DMS153 treated with DMSO at 0.1 percent for 48 hours (cell line): ENCODE data around the gene TFDP2.
"Not testable (repeated sequence)": the region's sequence is repeated elsewhere in the genome, so short reads cannot be mapped to it uniquely, and the experiment has no call there.

Experiments used
- DNase-seq: peaks from one replicate; lab custom pipeline; 2025; ENCODE audit not compliant: unreplicated experiment; lab: John Stamatoyannopoulos, UW

The TFDP2 gene

GRCh38 chr3:141929341-141929995 lies 219.9 kb downstream of the TFDP2 start:
- DNase-seq, result no peak

GRCh38 chr3:141928631-141929270 lies 220.6 kb downstream of the TFDP2 start:
- DNase-seq, result no peak

- no peak for DNase-seq
These were observed 222.4 kb downstream of the TFDP2 start for GRCh38 chr3:141926929-141927328.

DNA sequence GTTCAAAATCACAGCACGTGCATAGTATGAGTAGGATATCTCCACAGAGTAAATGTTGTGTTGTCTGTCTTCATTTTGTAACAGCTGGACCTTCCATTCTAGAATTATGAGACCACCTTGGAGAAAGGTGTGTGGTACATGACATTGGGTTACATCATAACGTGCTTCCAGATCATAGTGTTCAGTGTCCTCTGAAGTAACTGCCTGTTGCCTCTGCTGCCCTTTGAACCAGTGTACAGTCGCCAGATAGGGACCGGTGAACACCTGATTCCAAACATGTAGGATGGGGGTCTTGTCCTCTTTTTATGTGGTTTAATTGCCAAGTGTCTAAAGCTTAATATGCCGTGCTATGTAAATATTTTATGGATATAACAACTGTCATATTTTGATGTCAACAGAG lies 223.7 kb downstream of the TFDP2 start:
- not testable (repeated sequence) for DNase-seq

DNA sequence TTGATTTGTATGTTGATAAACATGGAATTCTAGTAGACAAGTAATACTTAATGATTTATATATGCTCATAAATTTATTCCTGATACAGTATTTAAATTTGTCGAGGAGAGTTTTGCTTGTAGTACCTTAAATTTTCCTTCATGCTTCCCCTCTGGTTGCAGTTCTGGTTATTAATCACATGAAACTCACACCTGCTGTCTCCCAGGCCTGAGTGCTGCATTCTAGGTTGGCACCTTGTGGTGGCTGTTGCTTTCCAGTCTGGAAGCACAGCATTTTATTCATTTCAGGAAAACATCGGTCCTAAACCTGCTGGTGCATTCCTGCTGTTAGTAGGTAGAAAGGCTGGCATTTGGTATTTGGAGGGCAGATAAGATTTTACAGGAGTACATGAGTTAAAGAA lies 228.0 kb downstream of the TFDP2 start:
- no peak for DNase-seq

- no peak for DNase-seq
These were observed 228.6 kb downstream of the TFDP2 start for GRCh38 chr3:141920701-141921100.

GRCh38 chr3:141915766-141916165 lies 233.6 kb downstream of the TFDP2 start:
- DNase-seq, result no peak

GRCh38 chr3:141915016-141915415 lies 234.3 kb downstream of the TFDP2 start:
- no peak for DNase-seq

GRCh38 chr3:141914311-141914710 lies 235.0 kb downstream of the TFDP2 start:
- no peak for DNase-seq

DNA sequence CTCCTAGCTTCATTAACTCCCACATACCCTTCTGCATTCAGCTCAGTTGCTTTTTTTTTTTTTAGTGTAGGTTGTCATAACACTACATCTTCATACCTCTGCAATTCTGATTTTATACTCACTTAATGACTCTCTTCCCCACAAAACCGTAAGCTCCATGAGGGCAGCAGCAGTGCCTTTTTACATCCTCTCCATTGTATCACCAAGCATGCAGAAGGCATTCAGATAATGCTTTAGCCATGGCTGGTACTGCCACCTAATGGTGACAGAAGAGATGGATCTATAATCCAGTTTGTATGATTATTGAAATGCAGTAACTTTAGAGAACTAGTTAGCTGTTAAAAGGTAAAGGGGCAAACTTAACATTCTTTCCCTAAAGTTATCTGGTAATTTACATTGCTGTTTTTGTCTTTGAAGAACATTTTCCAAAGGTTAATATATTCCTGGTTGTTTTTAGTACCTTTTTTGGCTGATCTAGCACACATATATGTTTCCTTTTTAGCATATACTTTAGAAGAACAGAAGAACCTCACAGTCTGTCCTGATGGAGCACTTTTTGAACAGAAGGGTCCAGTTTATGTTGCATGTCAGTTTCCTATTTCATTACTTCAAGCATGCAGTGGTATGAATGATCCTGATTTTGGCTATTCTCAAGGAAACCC lies 236.1 kb downstream of the TFDP2 start:
- DNase-seq, result no peak

DNA sequence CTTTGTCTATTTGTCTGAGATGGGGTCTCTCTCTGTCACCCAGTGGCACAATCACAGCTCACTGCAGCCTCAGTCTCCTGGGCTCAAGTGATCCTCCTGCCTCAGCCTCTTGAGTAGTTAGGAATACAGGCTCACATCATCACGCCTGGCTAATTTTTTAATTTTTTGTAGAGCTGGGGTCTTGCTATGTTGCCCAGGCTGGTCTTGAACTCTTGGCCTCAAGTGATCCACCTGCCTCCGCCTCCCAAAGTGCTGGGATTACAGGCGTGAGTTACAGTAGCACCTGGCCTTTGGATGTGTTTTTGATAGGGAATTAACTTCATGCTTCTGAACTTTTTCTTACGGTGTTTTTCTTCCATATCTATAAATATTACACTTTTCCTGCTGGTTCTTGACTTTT lies 239.4 kb downstream of the TFDP2 start:
- not testable (repeated sequence) for DNase-seq

DNA sequence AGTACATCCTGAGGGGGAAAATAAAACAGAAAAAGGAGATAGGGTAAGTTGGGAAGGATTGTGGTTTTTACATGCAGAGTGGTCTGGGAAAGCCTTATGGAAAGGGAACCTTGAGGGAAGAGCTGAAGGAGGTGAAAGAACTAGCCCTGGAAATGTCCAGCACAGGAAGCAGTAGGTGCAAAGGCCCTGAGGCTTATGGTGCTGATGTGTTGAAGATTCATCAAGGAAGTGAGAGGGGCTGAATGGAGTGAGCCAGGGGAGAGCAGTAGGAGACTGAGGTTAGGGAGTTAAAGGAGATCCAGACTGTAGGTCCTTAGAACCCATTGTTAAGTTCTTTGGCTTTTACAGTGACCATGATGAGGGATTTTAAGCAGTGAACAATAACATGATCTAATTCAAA lies 239.9 kb downstream of the TFDP2 start:
- no peak for DNase-seq

DNA sequence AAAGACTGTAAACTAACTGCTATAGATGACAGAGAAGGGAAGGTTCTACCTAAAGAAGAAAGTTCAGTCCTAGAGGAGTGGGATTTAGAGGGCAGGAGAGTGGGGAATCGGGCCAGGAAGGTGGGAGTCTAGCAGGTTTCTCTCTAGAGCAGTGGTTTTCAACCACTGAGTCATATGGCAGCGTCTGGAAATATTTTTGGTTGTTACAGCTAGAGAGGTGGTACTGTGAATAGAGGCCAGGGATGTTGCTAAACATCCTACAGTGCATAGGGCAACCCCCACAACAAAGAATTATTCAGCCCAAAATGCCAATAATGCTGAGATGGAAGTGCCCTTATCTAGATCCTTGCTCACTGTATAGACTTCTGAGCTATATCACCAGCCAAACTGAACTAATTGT lies 244.2 kb downstream of the TFDP2 start:
- DNase-seq, result no peak

DNA sequence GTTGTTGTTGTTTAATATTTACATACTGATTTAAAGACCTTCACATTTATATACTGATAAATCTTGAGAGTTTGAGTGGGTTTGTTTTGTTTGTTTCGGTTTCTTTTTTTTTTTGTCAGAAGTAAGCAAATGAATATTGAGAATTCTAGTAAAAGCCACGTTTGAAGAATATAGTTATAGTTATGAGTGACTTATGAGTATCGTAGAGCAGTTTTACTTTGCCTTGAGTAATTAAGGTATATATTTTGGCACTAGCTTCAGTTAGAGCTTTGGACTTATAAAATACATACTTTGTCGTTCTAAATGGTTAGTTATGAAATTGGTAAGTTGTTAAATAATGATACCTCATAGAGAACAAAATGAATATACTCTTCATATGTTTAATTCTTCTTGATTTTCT lies 245.1 kb downstream of the TFDP2 start:
- no peak for DNase-seq

DNA sequence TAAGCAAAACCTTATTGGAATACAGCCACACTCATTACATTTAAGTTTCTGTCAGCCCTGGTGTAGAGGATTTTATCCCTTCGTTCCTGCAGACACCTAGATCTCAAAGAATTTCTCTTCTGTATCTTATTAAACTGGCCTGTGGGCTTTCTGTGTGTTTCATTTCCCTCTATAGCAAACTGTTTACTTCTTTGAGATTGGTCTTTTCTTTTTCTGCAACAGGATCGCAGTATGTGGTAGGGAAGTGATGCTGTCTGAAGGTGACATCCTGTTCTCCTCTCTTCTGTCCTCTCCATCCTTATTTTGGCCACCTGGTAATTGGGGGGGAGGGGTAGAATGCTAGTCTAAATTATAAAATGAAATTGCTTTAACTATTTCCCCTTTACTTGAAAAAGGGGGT lies 247.4 kb downstream of the TFDP2 start:
- DNase-seq, result no peak

- DNase-seq, result no peak
These were observed 249.0 kb downstream of the TFDP2 start for GRCh38 chr3:141900343-141900742.

DNA sequence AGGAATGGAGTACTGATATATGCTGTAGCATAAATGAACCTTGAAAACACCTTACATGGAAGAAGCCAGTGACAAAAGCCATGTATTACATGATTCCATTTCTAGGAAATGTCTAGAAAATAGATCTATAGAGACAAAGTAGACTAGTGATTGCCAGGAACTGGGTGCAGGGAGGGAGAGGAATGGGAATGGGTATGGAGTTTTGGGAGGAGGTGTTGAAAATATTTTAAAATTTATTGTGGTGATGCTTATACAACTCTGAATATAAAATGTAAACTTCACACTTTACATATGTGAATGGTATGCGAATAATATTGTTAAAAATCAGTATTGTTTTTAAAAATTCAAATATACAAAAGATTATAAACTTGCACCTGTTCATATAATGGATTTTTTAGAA lies 250.4 kb downstream of the TFDP2 start:
- DNase-seq, result no peak

- DNase-seq, result no peak
These were observed 253.6 kb downstream of the TFDP2 start for GRCh38 chr3:141895731-141896130.

- no peak for DNase-seq
These were observed 254.7 kb downstream of the TFDP2 start for GRCh38 chr3:141894524-141895176.
